ENCODE measurements around the gene MAGI2. TPM values are rescaled to one million over a fixed set of nuclear protein-coding genes. Genes with fewer than 3 reads are reported as not detected.

MAGI2 gene
- total RNA-seq, 4 donors from 2014 or later: 0.90 to 2.4 (median 0.99) TPM

DNA sequence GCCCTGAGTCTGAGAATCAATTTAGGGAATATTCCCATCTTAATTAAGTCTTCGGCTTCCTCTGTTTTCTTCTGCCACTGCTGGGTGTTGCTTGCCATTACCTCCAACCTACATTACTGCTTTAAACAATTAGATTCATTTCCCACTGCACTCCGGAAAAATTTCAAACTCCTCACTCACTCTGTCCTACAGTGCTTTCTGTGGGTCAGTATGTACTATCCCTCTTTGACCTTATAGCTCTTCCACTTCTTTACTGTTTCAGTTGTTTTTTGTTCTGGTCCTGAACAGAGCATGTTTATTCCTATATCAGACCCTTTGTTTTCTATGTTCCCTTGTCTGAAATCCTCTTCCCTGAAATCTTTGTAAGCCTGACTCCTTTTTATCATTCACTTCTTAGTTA is 160.6 kb downstream of the MAGI2 start:
- Histone ChIP-seq H3K9me3 (no peaks in the 10 kb centered on the region), H3K4me3 (no peak overlapping the region), H3K27ac (no peak overlapping the region), H3K27me3 (no peaks in the 10 kb centered on the region), H3K36me3 (no peaks in the 10 kb centered on the region), H3K4me1 (no peaks in the 10 kb centered on the region)
- no peak for ATAC-seq
- in situ Hi-C loops (cut with MboI; ENCODE audit: low sequenced_read_pairs in 4 of 4) (no loop called here), intact Hi-C loops (cut with DNase I; ENCODE audit: low total_unique reads) (no loop called here)
- no peak for DNase-seq
- TF ChIP-seq POLR2A (IDR thresholded peaks at IDR 0.05) (no peak), CTCF (IDR thresholded peaks at IDR 0.05 in 4 of 5, conservative IDR thresholded peaks at IDR 0.05 in 1 of 5) (no peak)

- Histone ChIP-seq H3K27me3 (no peaks in the 10 kb centered on the region), H3K36me3 (no peaks in the 10 kb centered on the region), H3K4me1 (no peaks in the 10 kb centered on the region), H3K27ac (no peak overlapping the region), H3K4me3 (no peak overlapping the region), H3K9me3 (no peaks in the 10 kb centered on the region)
- DNase-seq (no peak), ATAC-seq (no peak)
- in situ Hi-C loops (cut with MboI; ENCODE audit: low sequenced_read_pairs in 4 of 4): no loop called here
- intact Hi-C loops (cut with DNase I; ENCODE audit: low total_unique reads): no loop called here
- TF ChIP-seq POLR2A (IDR thresholded peaks at IDR 0.05) (no peak), CTCF (IDR thresholded peaks at IDR 0.05 in 4 of 5, conservative IDR thresholded peaks at IDR 0.05 in 1 of 5) (no peak)
Observed at GRCh38 chr7:79291498-79291865, 162.0 kb downstream of the MAGI2 start.

- H3K36me3 ChIP-seq: no peaks in the 10 kb centered on the region
- no peak overlapping the region for H3K4me3 ChIP-seq
- in situ Hi-C loops (cut with MboI; ENCODE audit: low sequenced_read_pairs in 4 of 4) (no loop called here), intact Hi-C loops (cut with DNase I; ENCODE audit: low total_unique reads) (no loop called here)
- DNase-seq: no peak
- H3K27ac ChIP-seq: no peak overlapping the region
- ATAC-seq: no peak
- TF ChIP-seq CTCF (IDR thresholded peaks at IDR 0.05 in 4 of 5, conservative IDR thresholded peaks at IDR 0.05 in 1 of 5): no peak
- TF ChIP-seq POLR2A (IDR thresholded peaks at IDR 0.05): no peak
- H3K9me3 ChIP-seq: no peaks in the 10 kb centered on the region
- no peaks in the 10 kb centered on the region for H3K27me3 ChIP-seq
- H3K4me1 ChIP-seq: no peaks in the 10 kb centered on the region
Observed at GRCh38 chr7:79290841-79291497, 162.5 kb downstream of the MAGI2 start.

DNA sequence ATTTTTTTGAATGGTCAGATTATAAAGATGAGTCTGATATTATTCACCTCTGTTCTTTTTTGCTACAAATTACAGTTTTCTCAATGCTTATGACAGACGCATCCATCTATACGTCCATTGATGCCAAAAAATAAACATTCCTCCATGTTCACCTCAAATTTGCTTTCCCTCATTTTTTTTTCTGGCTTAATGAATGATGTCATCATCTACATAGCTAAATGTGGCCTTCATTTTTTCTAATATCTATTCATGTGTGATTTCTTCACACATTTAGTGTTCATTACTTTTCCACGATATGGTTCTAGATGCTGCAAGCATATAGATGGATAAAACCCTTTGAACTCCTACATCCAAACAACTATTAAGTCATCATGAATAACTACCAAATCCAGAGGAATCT is 163.1 kb downstream of the MAGI2 start:
- no peak for TF ChIP-seq CTCF (IDR thresholded peaks at IDR 0.05 in 4 of 5, conservative IDR thresholded peaks at IDR 0.05 in 1 of 5)
- no peak for TF ChIP-seq POLR2A (IDR thresholded peaks at IDR 0.05)
- DNase-seq (no peak), ATAC-seq (no peak)
- no peak overlapping the region for H3K4me3 ChIP-seq
- H3K27ac ChIP-seq: no peak overlapping the region
- intact Hi-C loops (cut with DNase I; ENCODE audit: low total_unique reads) (no loop called here), in situ Hi-C loops (cut with MboI; ENCODE audit: low sequenced_read_pairs in 4 of 4) (no loop called here)
- H3K36me3 ChIP-seq: no peaks in the 10 kb centered on the region
- H3K9me3 ChIP-seq: no peaks in the 10 kb centered on the region
- no peaks in the 10 kb centered on the region for H3K27me3 ChIP-seq
- H3K4me1 ChIP-seq: no peaks in the 10 kb centered on the region

DNA sequence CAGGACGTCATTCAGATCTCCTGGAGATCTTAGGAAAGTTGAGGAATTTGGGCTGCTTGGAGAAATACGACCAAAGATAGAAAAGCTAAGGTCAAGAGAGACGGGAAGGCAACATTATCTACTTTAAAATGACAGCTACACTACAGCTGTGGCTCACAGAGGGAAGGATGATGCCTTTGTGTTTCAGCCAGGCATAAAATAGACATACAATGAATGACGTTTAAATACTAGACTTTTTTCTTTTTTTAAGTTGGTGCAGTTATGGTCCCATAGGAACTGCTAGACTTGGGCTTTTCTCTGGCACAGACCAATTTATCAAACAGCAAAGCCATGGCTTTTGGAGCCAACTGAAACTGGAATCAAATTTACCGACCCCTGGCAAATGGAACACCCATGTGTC is 164.8 kb downstream of the MAGI2 start:
- in situ Hi-C loops (cut with MboI; ENCODE audit: low sequenced_read_pairs in 4 of 4): no loop called here
- intact Hi-C loops (cut with DNase I; ENCODE audit: low total_unique reads): no loop called here
- Histone ChIP-seq H3K9me3 (no peaks in the 10 kb centered on the region), H3K4me3 (no peak overlapping the region), H3K36me3 (no peaks in the 10 kb centered on the region), H3K27ac (no peak overlapping the region), H3K27me3 (no peaks in the 10 kb centered on the region), H3K4me1 (no peaks in the 10 kb centered on the region)
- TF ChIP-seq CTCF (IDR thresholded peaks at IDR 0.05 in 4 of 5, conservative IDR thresholded peaks at IDR 0.05 in 1 of 5) (no peak), POLR2A (IDR thresholded peaks at IDR 0.05) (no peak)
- DNase-seq: no peak
- no peak for ATAC-seq
